ENCODE results near the gene RBM20.

DNA sequence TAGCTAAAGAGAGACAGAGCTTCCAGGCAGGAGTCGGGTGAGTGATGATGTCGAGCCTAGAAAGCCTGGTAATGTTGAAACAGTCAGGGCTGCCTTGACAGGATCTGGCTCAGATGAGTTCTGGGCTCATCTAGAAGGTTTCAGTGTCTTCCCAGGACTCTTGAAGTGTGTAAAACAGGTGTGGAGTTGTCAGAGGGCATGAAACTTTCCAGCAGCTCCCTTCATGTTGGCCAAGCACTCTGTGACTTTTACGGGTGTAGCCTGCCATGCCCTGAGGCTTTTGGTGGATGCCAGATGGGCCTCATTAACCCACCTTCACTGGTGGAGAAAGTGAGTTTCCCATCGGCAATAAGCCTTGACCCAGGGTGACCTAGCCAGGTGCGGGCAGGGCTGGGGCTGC, 161.2 kb downstream of the RBM20 start:
- TF ChIP-seq GATA3 (IDR thresholded peaks at IDR 0.05; ENCODE audit: low read depth, low read length): no peak
- no peak for TF ChIP-seq GATA2 (IDR thresholded peaks at IDR 0.05; ENCODE audit: low read depth, low read length)
